ENCODE measurements around the gene ACTN1. TPM values are rescaled to one million over a fixed set of nuclear protein-coding genes. Genes with fewer than 3 reads are reported as not detected.

Gene ACTN1
- total and polyA plus RNA-seq, 2 experiments from 2014 or later: 121 to 280 TPM

DNA sequence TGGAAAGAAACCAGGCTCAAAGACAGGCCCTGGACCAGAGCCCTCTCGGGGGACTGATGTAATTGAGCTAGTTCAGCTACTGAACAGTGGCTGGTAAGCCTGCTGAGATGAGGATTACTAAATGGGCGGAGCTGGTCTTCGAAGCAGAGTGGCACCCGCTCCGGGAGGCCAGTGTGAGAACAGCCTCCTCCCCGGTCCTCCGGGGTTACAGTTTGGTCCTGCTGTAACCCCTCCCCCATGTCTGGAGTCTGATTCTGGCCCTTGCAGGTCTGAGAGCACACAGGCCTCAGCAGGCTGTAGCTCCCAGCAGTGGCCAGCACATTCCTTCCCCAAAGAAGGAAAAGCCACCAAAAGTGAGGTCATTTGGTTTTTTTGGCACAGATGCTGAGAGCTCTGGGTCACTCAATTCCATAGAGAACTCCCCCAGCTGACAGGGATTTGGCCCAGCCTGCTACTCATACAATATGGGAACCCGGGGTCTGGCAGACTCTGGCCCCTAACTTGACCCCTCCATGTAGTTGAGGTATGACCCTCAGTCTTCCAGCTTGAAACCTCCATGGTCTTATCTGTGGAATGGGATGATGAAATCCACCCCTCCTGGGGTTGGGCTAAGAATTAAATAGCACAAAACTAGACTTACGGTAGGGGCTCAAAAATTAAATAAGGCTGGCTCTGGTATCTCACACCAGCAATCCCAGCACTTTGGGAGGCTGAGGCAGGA is 39.0 kb downstream of the ACTN1 start (continued):
- TF ChIP-seq, protein P1, sequence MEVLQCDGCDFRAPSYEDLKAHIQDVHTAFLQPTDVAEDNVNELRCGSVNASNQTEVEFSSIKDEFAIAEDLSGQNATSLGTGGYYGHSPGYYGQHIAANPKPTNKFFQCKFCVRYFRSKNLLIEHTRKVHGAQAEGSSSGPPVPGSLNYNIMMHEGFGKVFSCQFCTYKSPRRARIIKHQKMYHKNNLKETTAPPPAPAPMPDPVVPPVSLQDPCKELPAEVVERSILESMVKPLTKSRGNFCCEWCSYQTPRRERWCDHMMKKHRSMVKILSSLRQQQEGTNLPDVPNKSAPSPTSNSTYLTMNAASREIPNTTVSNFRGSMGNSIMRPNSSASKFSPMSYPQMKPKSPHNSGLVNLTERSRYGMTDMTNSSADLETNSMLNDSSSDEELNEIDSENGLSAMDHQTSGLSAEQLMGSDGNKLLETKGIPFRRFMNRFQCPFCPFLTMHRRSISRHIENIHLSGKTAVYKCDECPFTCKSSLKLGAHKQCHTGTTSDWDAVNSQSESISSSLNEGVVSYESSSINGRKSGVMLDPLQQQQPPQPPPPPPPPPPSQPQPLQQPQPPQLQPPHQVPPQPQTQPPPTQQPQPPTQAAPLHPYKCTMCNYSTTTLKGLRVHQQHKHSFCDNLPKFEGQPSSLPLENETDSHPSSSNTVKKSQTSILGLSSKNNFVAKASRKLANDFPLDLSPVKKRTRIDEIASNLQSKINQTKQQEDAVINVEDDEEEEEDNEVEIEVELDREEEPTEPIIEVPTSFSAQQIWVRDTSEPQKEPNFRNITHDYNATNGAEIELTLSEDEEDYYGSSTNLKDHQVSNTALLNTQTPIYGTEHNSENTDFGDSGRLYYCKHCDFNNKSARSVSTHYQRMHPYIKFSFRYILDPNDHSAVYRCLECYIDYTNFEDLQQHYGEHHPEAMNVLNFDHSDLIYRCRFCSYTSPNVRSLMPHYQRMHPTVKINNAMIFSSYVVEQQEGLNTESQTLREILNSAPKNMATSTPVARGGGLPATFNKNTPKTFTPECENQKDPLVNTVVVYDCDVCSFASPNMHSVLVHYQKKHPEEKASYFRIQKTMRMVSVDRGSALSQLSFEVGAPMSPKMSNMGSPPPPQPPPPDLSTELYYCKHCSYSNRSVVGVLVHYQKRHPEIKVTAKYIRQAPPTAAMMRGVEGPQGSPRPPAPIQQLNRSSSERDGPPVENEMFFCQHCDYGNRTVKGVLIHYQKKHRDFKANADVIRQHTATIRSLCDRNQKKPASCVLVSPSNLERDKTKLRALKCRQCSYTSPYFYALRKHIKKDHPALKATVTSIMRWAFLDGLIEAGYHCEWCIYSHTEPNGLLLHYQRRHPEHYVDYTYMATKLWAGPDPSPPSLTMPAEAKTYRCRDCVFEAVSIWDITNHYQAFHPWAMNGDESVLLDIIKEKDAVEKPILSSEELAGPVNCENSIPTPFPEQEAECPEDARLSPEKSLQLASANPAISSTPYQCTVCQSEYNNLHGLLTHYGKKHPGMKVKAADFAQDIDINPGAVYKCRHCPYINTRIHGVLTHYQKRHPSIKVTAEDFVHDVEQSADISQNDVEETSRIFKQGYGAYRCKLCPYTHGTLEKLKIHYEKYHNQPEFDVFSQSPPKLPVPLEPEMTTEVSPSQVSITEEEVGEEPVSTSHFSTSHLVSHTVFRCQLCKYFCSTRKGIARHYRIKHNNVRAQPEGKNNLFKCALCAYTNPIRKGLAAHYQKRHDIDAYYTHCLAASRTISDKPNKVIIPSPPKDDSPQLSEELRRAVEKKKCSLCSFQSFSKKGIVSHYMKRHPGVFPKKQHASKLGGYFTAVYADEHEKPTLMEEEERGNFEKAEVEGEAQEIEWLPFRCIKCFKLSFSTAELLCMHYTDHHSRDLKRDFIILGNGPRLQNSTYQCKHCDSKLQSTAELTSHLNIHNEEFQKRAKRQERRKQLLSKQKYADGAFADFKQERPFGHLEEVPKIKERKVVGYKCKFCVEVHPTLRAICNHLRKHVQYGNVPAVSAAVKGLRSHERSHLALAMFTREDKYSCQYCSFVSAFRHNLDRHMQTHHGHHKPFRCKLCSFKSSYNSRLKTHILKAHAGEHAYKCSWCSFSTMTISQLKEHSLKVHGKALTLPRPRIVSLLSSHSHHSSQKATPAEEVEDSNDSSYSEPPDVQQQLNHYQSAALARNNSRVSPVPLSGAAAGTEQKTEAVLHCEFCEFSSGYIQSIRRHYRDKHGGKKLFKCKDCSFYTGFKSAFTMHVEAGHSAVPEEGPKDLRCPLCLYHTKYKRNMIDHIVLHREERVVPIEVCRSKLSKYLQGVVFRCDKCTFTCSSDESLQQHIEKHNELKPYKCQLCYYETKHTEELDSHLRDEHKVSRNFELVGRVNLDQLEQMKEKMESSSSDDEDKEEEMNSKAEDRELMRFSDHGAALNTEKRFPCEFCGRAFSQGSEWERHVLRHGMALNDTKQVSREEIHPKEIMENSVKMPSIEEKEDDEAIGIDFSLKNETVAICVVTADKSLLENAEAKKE (CRISPR knock-in tag; IDR thresholded peaks at IDR 0.05): no peak

DNA sequence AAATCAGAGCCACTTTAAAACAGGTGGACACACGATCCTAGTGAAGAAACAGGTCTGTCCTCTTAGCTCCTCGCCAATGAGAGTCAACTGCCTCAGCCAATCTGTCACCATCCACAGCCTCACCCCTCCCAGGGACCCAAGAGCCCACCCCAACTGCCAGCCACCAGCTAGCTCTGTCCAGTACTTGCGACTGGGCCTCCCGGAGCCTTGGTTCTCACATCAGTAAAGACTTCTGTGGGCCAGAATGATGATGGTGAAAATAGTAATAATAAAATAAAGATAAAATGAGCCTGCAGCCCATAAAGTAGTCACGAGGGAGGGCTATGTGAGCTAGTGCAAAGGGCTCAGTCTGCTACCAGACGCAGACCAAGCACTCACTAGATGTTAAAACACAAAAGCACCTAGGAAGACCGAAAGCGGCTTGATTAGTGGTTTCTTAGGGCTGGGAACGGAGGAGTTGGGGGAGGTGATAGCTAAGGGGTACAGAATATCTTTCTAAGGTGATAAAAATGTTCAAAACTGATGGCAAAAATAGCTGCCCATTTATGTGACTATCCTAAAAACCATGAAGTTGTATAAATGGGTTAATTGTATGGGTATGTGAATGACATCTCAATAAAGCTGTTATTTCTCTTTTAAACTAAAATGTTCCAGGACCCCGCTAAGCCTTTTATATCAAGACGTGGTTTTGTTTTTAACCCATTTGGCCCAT is 39.8 kb downstream of the ACTN1 start:
- Histone ChIP-seq H2AFZ (no peak overlapping the region), H3K9me2 (ENCODE audit: insufficient read depth) (no peaks in the 10 kb centered on the region), H3K27ac (ENCODE audit: low read depth) (peak overlapping the region; percentile 81), H3F3A (replicated peaks; ENCODE audit: low read depth) (no peaks in the 10 kb centered on the region), H3K4me3 (no peak overlapping the region), H4K20me1 (replicated peaks; ENCODE audit: insufficient read depth) (peaks cover 67% of the 10 kb centered on the region), H3K27me3 (ENCODE audit: insufficient read depth) (no peaks in the 10 kb centered on the region), H3K79me2 (replicated peaks; ENCODE audit: insufficient read depth) (peaks cover 100% of the 10 kb centered on the region), H3K36me3 (ENCODE audit: insufficient read depth) (no peaks in the 10 kb centered on the region; the same call in 1 of the 2 replicates), H3K4me2 (peak overlapping the region; percentile 45; the same call in 1 of the 2 replicates), H3K4me1 (ENCODE audit: insufficient read depth) (peaks cover 68% of the 10 kb centered on the region)
- Mint-ChIP-seq H3K4me1 (peaks cover 86% of the 10 kb centered on the region), H3K9me3 (no peaks in the 10 kb centered on the region), H3K27ac (no peak overlapping the region), H3K4me3 (no peak overlapping the region), H3K27me3 (ENCODE audit: insufficient read depth, low read depth, poor library complexity) (peaks cover 19% of the 10 kb centered on the region), H3K36me3 (ENCODE audit: low read depth) (peaks cover 7% of the 10 kb centered on the region)
- no peak for DNase-seq (ENCODE audit: low spot score)
- no peak for ATAC-seq
- TF ChIP-seq, protein P2, sequence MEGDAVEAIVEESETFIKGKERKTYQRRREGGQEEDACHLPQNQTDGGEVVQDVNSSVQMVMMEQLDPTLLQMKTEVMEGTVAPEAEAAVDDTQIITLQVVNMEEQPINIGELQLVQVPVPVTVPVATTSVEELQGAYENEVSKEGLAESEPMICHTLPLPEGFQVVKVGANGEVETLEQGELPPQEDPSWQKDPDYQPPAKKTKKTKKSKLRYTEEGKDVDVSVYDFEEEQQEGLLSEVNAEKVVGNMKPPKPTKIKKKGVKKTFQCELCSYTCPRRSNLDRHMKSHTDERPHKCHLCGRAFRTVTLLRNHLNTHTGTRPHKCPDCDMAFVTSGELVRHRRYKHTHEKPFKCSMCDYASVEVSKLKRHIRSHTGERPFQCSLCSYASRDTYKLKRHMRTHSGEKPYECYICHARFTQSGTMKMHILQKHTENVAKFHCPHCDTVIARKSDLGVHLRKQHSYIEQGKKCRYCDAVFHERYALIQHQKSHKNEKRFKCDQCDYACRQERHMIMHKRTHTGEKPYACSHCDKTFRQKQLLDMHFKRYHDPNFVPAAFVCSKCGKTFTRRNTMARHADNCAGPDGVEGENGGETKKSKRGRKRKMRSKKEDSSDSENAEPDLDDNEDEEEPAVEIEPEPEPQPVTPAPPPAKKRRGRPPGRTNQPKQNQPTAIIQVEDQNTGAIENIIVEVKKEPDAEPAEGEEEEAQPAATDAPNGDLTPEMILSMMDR (conservative IDR thresholded peaks at IDR 0.05; ENCODE audit: low read depth in 2 of 2): no peak
- no peak for TF ChIP-seq JUNB (IDR thresholded peaks at IDR 0.05; ENCODE audit: unreplicated experiment)
- TF ChIP-seq, protein P1 (CRISPR knock-in tag; IDR thresholded peaks at IDR 0.05): no peak
- no peak for TF ChIP-seq ZNF114 (CRISPR knock-in tag; IDR thresholded peaks at IDR 0.05)
- TF ChIP-seq ZNF331 (CRISPR knock-in tag; IDR thresholded peaks at IDR 0.05; ENCODE audit: low read depth): no peak
